Osteoblast (primary cell): Measurements from ENCODE around the gene TPPP2. TPM values are rescaled to one million over a fixed set of nuclear protein-coding genes. Genes with fewer than 3 reads are reported as not detected.

ENCODE experiments used
- DNase-seq: peaks from one replicate; pipeline ENCODE4 v3.0.0; 2011; ENCODE audit warnings: low spot score, mixed read lengths; ENCODE audit not compliant: insufficient read length; ENCODE audit errors: missing footprints
- H2AFZ ChIP-seq: 2 replicates; pipeline ENCODE4 v1.6.0; 2011; ENCODE audit warnings: mild to moderate bottlenecking, low read length
- H3K27ac ChIP-seq: 2 replicates; pipeline ENCODE4 v1.5.1; 2011; ENCODE audit warnings: mild to moderate bottlenecking, low read depth, low read length, moderate library complexity
- H3K27me3 ChIP-seq: 2 replicates; pipeline ENCODE4 v1.6.0; 2012; ENCODE audit warnings: mild to moderate bottlenecking, control low read depth, inconsistent platforms, low read length, moderate library complexity; ENCODE audit not compliant: insufficient read depth
- H3K36me3 ChIP-seq: 2 replicates; pipeline ENCODE4 v1.5.1; 2011; ENCODE audit warnings: mild to moderate bottlenecking, low read length, control low read depth, moderate library complexity; ENCODE audit not compliant: insufficient read depth
- H3K4me1 ChIP-seq: 2 replicates; pipeline ENCODE4 v1.5.1; 2011; ENCODE audit warnings: mild to moderate bottlenecking, low read length, control low read depth, moderate library complexity; ENCODE audit not compliant: insufficient read depth
- H3K4me2 ChIP-seq: 2 replicates; pipeline ENCODE4 v1.6.0; 2011; ENCODE audit warnings: mild to moderate bottlenecking, low read length; ENCODE audit not compliant: insufficient read depth
- H3K4me3 ChIP-seq: fragments of 200-600 bp; sonication (generic); 3 replicates; pipeline ENCODE4 v1.5.1; 2012; ENCODE audit warnings: mild to moderate bottlenecking, low read length, inconsistent platforms; ENCODE audit not compliant: insufficient read depth
- H3K79me2 ChIP-seq: 2 replicates; pipeline ENCODE4 v1.6.0; 2012; ENCODE audit warnings: mild to moderate bottlenecking, low read length, control low read depth, inconsistent platforms; ENCODE audit not compliant: insufficient read depth
- H3K9me3 ChIP-seq: 2 replicates; pipeline ENCODE4 v1.5.1; 2011; ENCODE audit warnings: low read depth, low read length, control low read depth
- H4K20me1 ChIP-seq: 2 replicates; pipeline ENCODE4 v1.6.0; 2012; ENCODE audit warnings: mild to moderate bottlenecking, low read length, control low read depth; ENCODE audit not compliant: insufficient read depth
- total RNA-seq: library from RNA; depleted of rRNA; stranded (reverse); fragments of >200 nt; gene quantifications from 2 replicates; pipeline ENCODE4 v1.2.3, GENCODE V29; 2012
- TF ChIP-seq, protein P1 (sequence below): IDR thresholded peaks from 2 replicates; pipeline ENCODE4 v1.5.1; 2011; ENCODE audit warnings: mild to moderate bottlenecking, low read depth, low read length, moderate library complexity; ENCODE audit errors: extremely low read depth

Gene TPPP2
- total RNA-seq, 1 donor, result not detected

- Histone ChIP-seq H3K4me3 (no peak overlapping the region), H3K4me2 (no peak overlapping the region), H3K36me3 (peaks cover 56% of the 10 kb centered on the region), H3K27ac (no peak overlapping the region), H3K4me1 (no peaks in the 10 kb centered on the region), H3K9me3 (no peaks in the 10 kb centered on the region), H2AFZ (no peak overlapping the region), H3K79me2 (peaks cover 8% of the 10 kb centered on the region), H3K27me3 (no peaks in the 10 kb centered on the region), H4K20me1 (peaks cover 8% of the 10 kb centered on the region)
- TF ChIP-seq, protein P1, sequence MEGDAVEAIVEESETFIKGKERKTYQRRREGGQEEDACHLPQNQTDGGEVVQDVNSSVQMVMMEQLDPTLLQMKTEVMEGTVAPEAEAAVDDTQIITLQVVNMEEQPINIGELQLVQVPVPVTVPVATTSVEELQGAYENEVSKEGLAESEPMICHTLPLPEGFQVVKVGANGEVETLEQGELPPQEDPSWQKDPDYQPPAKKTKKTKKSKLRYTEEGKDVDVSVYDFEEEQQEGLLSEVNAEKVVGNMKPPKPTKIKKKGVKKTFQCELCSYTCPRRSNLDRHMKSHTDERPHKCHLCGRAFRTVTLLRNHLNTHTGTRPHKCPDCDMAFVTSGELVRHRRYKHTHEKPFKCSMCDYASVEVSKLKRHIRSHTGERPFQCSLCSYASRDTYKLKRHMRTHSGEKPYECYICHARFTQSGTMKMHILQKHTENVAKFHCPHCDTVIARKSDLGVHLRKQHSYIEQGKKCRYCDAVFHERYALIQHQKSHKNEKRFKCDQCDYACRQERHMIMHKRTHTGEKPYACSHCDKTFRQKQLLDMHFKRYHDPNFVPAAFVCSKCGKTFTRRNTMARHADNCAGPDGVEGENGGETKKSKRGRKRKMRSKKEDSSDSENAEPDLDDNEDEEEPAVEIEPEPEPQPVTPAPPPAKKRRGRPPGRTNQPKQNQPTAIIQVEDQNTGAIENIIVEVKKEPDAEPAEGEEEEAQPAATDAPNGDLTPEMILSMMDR, result no peak
- DNase-seq, result no peak
These were observed 33.5 kb upstream of the TPPP2 start for GRCh38 chr14:20996521-20996920.

GRCh38 chr14:20997115-20997514, 32.9 kb upstream of the TPPP2 start:
- TF ChIP-seq, protein P1, result no peak
- Histone ChIP-seq H4K20me1 (peaks cover 3% of the 10 kb centered on the region), H3K9me3 (no peaks in the 10 kb centered on the region)

GRCh38 chr14:20997564-20997963, 32.5 kb upstream of the TPPP2 start:
- H2AFZ ChIP-seq, result no peak overlapping the region
- no peak overlapping the region for H3K4me3 ChIP-seq
- H3K36me3 ChIP-seq, result peaks cover 48% of the 10 kb centered on the region
- TF ChIP-seq, protein P1, result no peak
- H3K27ac ChIP-seq, result no peak overlapping the region
- no peaks in the 10 kb centered on the region for H3K79me2 ChIP-seq
- H4K20me1 ChIP-seq, result no peaks in the 10 kb centered on the region
- DNase-seq, result no peak
- H3K4me1 ChIP-seq, result no peaks in the 10 kb centered on the region
- no peaks in the 10 kb centered on the region for H3K27me3 ChIP-seq
- no peak overlapping the region for H3K4me2 ChIP-seq
- no peaks in the 10 kb centered on the region for H3K9me3 ChIP-seq

More at GRCh38 chr14:20997115-20997514, 32.9 kb upstream of the TPPP2 start:
- Histone ChIP-seq H3K27me3 (no peaks in the 10 kb centered on the region), H3K4me1 (no peaks in the 10 kb centered on the region), H3K4me2 (no peak overlapping the region), H3K79me2 (peaks cover 2% of the 10 kb centered on the region), H3K4me3 (no peak overlapping the region), H2AFZ (no peak overlapping the region), H3K36me3 (peaks cover 52% of the 10 kb centered on the region), H3K27ac (no peak overlapping the region)
- DNase-seq, result no peak

- H3K36me3 ChIP-seq, result peaks cover 42% of the 10 kb centered on the region
- H3K4me3 ChIP-seq, result no peak overlapping the region
- no peaks in the 10 kb centered on the region for H3K4me1 ChIP-seq
- no peak overlapping the region for H2AFZ ChIP-seq
- TF ChIP-seq, protein P1, result no peak
- no peaks in the 10 kb centered on the region for H3K9me3 ChIP-seq
- no peaks in the 10 kb centered on the region for H3K79me2 ChIP-seq
- no peaks in the 10 kb centered on the region for H3K27me3 ChIP-seq
- H3K27ac ChIP-seq, result no peak overlapping the region
- H3K4me2 ChIP-seq, result no peak overlapping the region
- no peaks in the 10 kb centered on the region for H4K20me1 ChIP-seq
- DNase-seq, result no peak
These were observed 31.9 kb upstream of the TPPP2 start for GRCh38 chr14:20998139-20998538.
